Adrenal gland (tissue), 5 donors: ENCODE results near the gene IFNAR1.

Experiments used
- CTCF ChIP-seq, 6 experiments: fragments of 450-650 bp in 4 of 6; fragments of 200-600 bp in 2 of 6; sonication (generic) in 1 of 6; IDR thresholded peaks; 1 replicate in 5 of 6; 2 replicates in 1 of 6; pipeline versions ENCODE4 v1.5.1 to v1.8.0; 2016 to 2021; ENCODE audit warnings: antibody characterized with exemption in 6 of 6, mild to moderate bottlenecking in 2 of 6, moderate library complexity in 1 of 6
- POLR2A ChIP-seq, 2 donors: fragments of 450-650 bp; IDR thresholded peaks; one replicate each; pipeline ENCODE4 v1.6.1; 2017; ENCODE audit warnings: antibody characterized with exemption in 2 of 2, mild to moderate bottlenecking in 2 of 2, moderate library complexity in 1 of 2
- donor health status: DM: no; HTN: no; CAD: no.

GRCh38 chr21:33380483-33380998, 55.8 kb downstream of the IFNAR1 start:
- peak in 1 of 6 experiments; percentile 20 for TF ChIP-seq CTCF (IDR thresholded peaks at IDR 0.05)
- TF ChIP-seq POLR2A (IDR thresholded peaks at IDR 0.05): peak in 1 of 2 donors; percentile 47
